ENCODE data around the gene ISCA1.
A peak's percentile ranks its signal among the peaks of the same experiment; 100 is the strongest.

Gene ISCA1

DNA sequence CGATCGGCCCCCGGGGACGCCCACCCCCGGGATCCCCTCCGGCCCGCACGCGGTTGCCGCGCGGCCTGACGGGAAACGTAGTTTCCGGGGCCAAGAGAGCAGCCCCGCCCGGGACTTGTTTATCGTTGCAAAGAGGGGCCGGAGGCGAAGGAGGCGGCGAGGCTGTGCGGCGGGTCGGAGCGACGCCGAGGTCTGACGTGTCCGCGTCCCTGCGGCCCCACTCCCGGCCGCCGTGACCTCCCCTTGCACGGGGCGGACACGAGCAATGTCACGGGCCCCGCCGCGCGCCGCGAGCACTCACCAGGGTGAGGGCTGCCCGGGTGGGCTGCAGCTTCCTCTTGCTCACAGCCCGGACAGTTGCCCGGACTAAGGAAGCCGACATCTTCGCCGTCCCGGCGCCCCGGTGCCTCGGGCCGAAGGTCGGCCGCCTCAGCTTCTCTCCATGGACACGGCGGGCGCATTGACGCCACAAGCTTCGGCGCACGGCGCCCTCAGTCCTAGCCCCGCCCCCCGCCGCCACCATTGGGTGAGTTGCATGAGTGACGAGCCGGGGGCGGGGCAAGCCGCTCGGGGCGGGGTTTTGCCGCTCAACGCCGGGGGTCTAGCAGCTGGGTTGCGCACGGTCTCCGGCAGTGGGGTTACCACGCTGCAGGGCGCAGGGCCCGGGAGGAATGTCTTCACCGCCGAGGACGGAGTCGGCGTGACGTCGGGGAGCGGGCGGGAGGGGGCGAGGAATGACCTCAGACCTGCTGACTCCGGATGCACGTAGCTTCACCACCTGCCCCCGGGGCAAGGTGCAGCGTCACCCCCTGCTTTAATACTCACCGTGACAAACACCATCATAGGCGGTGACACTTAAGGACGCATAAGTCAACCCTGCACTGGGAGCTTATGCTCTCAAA is at the start of gene ISCA1:
Gene ISCA1, minus strand, starts transcription at position 462 of the 902 bp plus-strand sequence. Its CDS starts 80 bp downstream, at position 382.
- no peak for TF ChIP-seq CTCF (IDR thresholded peaks at IDR 0.05; ENCODE audit: extremely low read depth, missing control alignments)
- peak; percentile 94 for DNase-seq (ENCODE audit: low spot score)

- no peak for TF ChIP-seq CTCF (IDR thresholded peaks at IDR 0.05; ENCODE audit: extremely low read depth, missing control alignments)
- DNase-seq (ENCODE audit: low spot score), result no peak
Measured at GRCh38 chr9:86330186-86330585, 47.8 kb upstream of the ISCA1 start.

- no peak for TF ChIP-seq CTCF (IDR thresholded peaks at IDR 0.05; ENCODE audit: extremely low read depth, missing control alignments)
- DNase-seq (ENCODE audit: low spot score), result no peak
Measured at GRCh38 chr9:86329649-86330048, 47.3 kb upstream of the ISCA1 start.

DNA sequence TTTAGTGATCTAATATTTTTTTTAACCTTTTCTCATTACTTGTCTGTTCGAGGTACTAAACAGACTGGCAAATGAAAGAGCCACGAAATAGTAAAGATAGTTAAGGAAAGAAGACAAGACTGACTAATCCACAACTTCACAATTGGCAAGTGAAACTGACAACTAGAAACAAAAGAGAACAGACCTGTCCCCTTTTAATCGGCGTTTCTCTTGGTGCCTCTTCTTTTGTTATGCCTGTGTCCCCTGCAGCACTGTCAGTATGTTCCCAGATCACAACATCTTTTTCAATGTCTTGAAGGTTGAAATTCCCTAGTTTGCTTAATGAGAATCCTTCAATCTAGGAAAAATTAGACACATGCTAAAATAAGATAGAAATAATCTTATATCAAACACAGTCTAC is 45.8 kb upstream of the ISCA1 start:
- no peak for DNase-seq (ENCODE audit: low spot score)

GRCh38 chr9:86326536-86326935 is 44.2 kb upstream of the ISCA1 start:
- DNase-seq (ENCODE audit: low spot score), result no peak
- TF ChIP-seq CTCF (IDR thresholded peaks at IDR 0.05; ENCODE audit: extremely low read depth, missing control alignments), result no peak

More for the DNA sequence above, 45.8 kb upstream of the ISCA1 start:
- no peak for TF ChIP-seq CTCF (IDR thresholded peaks at IDR 0.05; ENCODE audit: extremely low read depth, missing control alignments)

- TF ChIP-seq CTCF (IDR thresholded peaks at IDR 0.05; ENCODE audit: extremely low read depth, missing control alignments), result no peak
- DNase-seq (ENCODE audit: low spot score), result no peak
Measured at GRCh38 chr9:86324901-86325300, 42.6 kb upstream of the ISCA1 start.

- DNase-seq (ENCODE audit: low spot score), result peak; percentile 41
- TF ChIP-seq CTCF (IDR thresholded peaks at IDR 0.05; ENCODE audit: extremely low read depth, missing control alignments), result no peak
Measured at GRCh38 chr9:86324308-86324707, 42.0 kb upstream of the ISCA1 start.

Data from GM20000 (cell line).